Left kidney (tissue), 8 donors: ENCODE results near the gene DEFB123. TPM values are rescaled to one million over a fixed set of nuclear protein-coding genes. Genes with fewer than 3 reads are reported as not detected.
"Not testable (repeated sequence)": the region's sequence is repeated elsewhere in the genome, so short reads cannot be mapped to it uniquely, and the experiment has no call there.

Source experiments
- DNase-seq: peaks from one replicate; pipeline ENCODE4 v3.0.0-alpha.2; 2013
- long read RNA-seq, 8 donors: transcript quantifications; one replicate each; lab custom pipeline, GENCODE V29; 2026
- polyA plus RNA-seq: library from polyadenylated mRNA; unstranded; fragments of 120-200 nt; gene quantifications from one replicate; pipeline ENCODE4 v1.2.1, GENCODE V29; 2013; ENCODE audit not compliant: insufficient read length

Gene DEFB123
- not detected for polyA plus RNA-seq
- long read RNA-seq, donor 1: 0 reads
- long read RNA-seq, donor 2: 0 reads
- long read RNA-seq, donor 3: 0 reads
- long read RNA-seq, donor 4: 0 reads
- long read RNA-seq, donor 5: 0 reads
- long read RNA-seq, donor 6: 0 reads
- long read RNA-seq, donor 7: 0 reads
- long read RNA-seq, donor 8: 0 reads

- no peak for DNase-seq
These were observed at the start of gene DEFB123 for GRCh38 chr20:31440012-31440659. Gene DEFB123, plus strand, starts transcription at chr20:31440632. Its CDS starts 67 bp downstream, at chr20:31440699.

GRCh38 chr20:31392836-31393235, 47.6 kb upstream of the DEFB123 start:
- no peak for DNase-seq

- no peak for DNase-seq
These were observed 45.5 kb upstream of the DEFB123 start for GRCh38 chr20:31394900-31395299.

GRCh38 chr20:31403886-31404285, 36.5 kb upstream of the DEFB123 start:
- no peak for DNase-seq

- no peak for DNase-seq
These were observed 34.3 kb upstream of the DEFB123 start, which contains the start of gene DEFB121 for GRCh38 chr20:31406115-31406514. Gene DEFB121, minus strand, starts transcription at chr20:31406215. Its CDS starts 63 bp downstream, at chr20:31406152.

GRCh38 chr20:31410011-31410410, 30.4 kb upstream of the DEFB123 start:
- no peak for DNase-seq

GRCh38 chr20:31414381-31414780, 26.1 kb upstream of the DEFB123 start:
- no peak for DNase-seq

GRCh38 chr20:31415653-31416052, 24.8 kb upstream of the DEFB123 start:
- no peak for DNase-seq

- DNase-seq: no peak
These were observed 22.1 kb upstream of the DEFB123 start for GRCh38 chr20:31418307-31418706.

- DNase-seq: no peak
These were observed 14.6 kb upstream of the DEFB123 start for GRCh38 chr20:31425797-31426196.

GRCh38 chr20:31426891-31427551, 13.4 kb upstream of the DEFB123 start:
- DNase-seq: not testable (repeated sequence)

- DNase-seq: not testable (repeated sequence)
These were observed 12.9 kb upstream of the DEFB123 start for GRCh38 chr20:31427576-31427975.

- no peak for DNase-seq
These were observed 9.8 kb upstream of the DEFB123 start for GRCh38 chr20:31430568-31431115.

GRCh38 chr20:31446084-31446819, 5.8 kb downstream of the DEFB123 start:
- DNase-seq: no peak

GRCh38 chr20:31449511-31450414, 9.3 kb downstream of the DEFB123 start:
- DNase-seq: no peak

GRCh38 chr20:31452575-31452974, 12.1 kb downstream of the DEFB123 start:
- DNase-seq: no peak

GRCh38 chr20:31454361-31454760, 13.9 kb downstream of the DEFB123 start:
- no peak for DNase-seq

- DNase-seq: not testable (repeated sequence)
These were observed 30.5 kb downstream of the DEFB123 start for GRCh38 chr20:31470946-31471345.

GRCh38 chr20:31472395-31473330, 32.2 kb downstream of the DEFB123 start:
- DNase-seq: no peak
